GM23248 (cell line): ENCODE results near the gene EMP1. TPM values are rescaled to one million over a fixed set of nuclear protein-coding genes. Genes with fewer than 3 reads are reported as not detected.

Experiments used
- DNase-seq: peaks from one replicate; pipeline ENCODE4 v3.0.0-alpha.2; 2015
- H2AFZ ChIP-seq: fragments of 200-600 bp; sonication (generic); 2 replicates; pipeline ENCODE4 v1.6.1; 2016; ENCODE audit warnings: antibody characterized with exemption
- H3F3A ChIP-seq: fragments of 200-600 bp; sonication (generic); 2 replicates; pipeline ENCODE4 v1.6.1; 2016; ENCODE audit warnings: mild to moderate bottlenecking, antibody characterized with exemption, mixed run types; ENCODE audit not compliant: insufficient read depth
- H3K27ac ChIP-seq: fragments of 200-600 bp; sonication (generic); 2 replicates; pipeline ENCODE4 v1.5.1; 2016; ENCODE audit warnings: mild to moderate bottlenecking
- H3K27me3 ChIP-seq: fragments of 200-600 bp; sonication (generic); replicated peaks from 2 replicates; pipeline ENCODE4 v1.6.1; 2016; ENCODE audit warnings: mild to moderate bottlenecking; ENCODE audit not compliant: insufficient read depth
- H3K36me3 ChIP-seq: fragments of 200-600 bp; sonication (generic); 2 replicates; pipeline ENCODE4 v1.6.1; 2016; ENCODE audit warnings: low read depth, mild to moderate bottlenecking
- H3K4me1 ChIP-seq: fragments of 200-600 bp; sonication (generic); 2 replicates; pipeline ENCODE4 v1.6.1; 2016; ENCODE audit warnings: mild to moderate bottlenecking; ENCODE audit not compliant: insufficient read depth
- H3K4me2 ChIP-seq: fragments of 200-600 bp; sonication (generic); one replicate; pipeline ENCODE4 v1.6.1; 2016; ENCODE audit warnings: mild to moderate bottlenecking; ENCODE audit not compliant: unreplicated experiment
- H3K4me3 ChIP-seq: fragments of 200-600 bp; sonication (generic); 2 replicates; pipeline ENCODE4 v1.5.1; 2016; ENCODE audit warnings: mild to moderate bottlenecking
- H3K79me2 ChIP-seq: fragments of 200-600 bp; sonication (generic); 2 replicates; pipeline ENCODE4 v1.6.1; 2016; ENCODE audit warnings: mild to moderate bottlenecking; ENCODE audit not compliant: insufficient read depth
- H3K9ac ChIP-seq: fragments of 200-600 bp; sonication (generic); 2 replicates; pipeline ENCODE4 v1.6.1; 2016; ENCODE audit warnings: mild to moderate bottlenecking
- H3K9me2 ChIP-seq: fragments of 200-600 bp; sonication (generic); 2 replicates; pipeline ENCODE4 v1.6.1; 2016; ENCODE audit warnings: mixed run types, mild to moderate bottlenecking, moderate library complexity; ENCODE audit not compliant: insufficient read depth
- H3K9me3 ChIP-seq: fragments of 200-600 bp; sonication (generic); one replicate; pipeline ENCODE4 v1.6.1; 2017; ENCODE audit warnings: low read depth
- H4K20me1 ChIP-seq: fragments of 200-600 bp; sonication (generic); 2 replicates; pipeline ENCODE4 v1.6.0; 2016; ENCODE audit not compliant: insufficient read depth
- EZH2 ChIP-seq: fragments of 200-600 bp; sonication (generic); IDR thresholded peaks from 2 replicates; pipeline ENCODE4 v1.6.1; 2018; ENCODE audit warnings: antibody characterized with exemption, mild to moderate bottlenecking; ENCODE audit not compliant: insufficient read depth, poor library complexity, severe bottlenecking
- EZH2phosphoT487 ChIP-seq: fragments of 200-600 bp; sonication (generic); IDR thresholded peaks from 2 replicates; pipeline ENCODE4 v1.6.1; 2018; ENCODE audit warnings: antibody characterized with exemption, moderate library complexity, mild to moderate bottlenecking, low read depth; ENCODE audit not compliant: insufficient read depth
- WGBS, 2 experiments: methylation state at CpG; one replicate each; pipeline ENCODE4 v1.1.6; 2015 to 2017; ENCODE audit warnings: low lambda C conversion rate in 2 of 2, low coverage in 1 of 2; ENCODE audit errors: missing lambda C conversion rate in 2 of 2; 5-methylcytosine and 5-hydroxymethylcytosine counted together
- in situ Hi-C: fragments of 300-500 bp; cut with MboI; formaldehyde crosslinking; loops from 2 replicates; pipeline ENCODE4 v1.15.0; 2020
- polyA plus RNA-seq: library from polyadenylated mRNA; unstranded; fragments of >200 nt; fragmentation: Nextera tagmentation; extraction: Ambion mirVana; gene quantifications from 2 replicates; pipeline ENCODE4 v1.2.1, GENCODE V29; 2016
- total RNA-seq: library from RNA; depleted of rRNA; stranded (reverse); fragments of >200 nt; shearing (Covaris generic); gene quantifications from 2 replicates; pipeline ENCODE4 v1.2.3, GENCODE V29; 2014

EMP1 gene
- total and polyA plus RNA-seq, 2 experiments from 2014 or later = 518 to 631 TPM

DNA sequence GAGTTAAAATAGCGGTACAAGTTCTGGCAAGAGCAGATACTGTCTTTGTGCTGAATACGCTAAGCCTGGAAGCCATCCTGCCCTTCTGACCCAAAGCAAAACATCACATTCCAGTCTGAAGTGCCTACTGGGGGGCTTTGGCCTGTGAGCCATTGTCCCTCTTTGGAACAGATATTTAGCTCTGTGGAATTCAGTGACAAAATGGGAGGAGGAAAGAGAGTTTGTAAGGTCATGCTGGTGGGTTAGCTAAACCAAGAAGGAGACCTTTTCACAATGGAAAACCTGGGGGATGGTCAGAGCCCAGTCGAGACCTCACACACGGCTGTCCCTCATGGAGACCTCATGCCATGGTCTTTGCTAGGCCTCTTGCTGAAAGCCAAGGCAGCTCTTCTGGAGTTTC, 18.5 kb downstream of the EMP1 start:
- Histone ChIP-seq H3K27ac (peak overlapping the region; percentile 88), H4K20me1 (peaks cover 8% of the 10 kb centered on the region; the same call in 1 of the 2 replicates), H3K4me3 (no peak overlapping the region), H3K9me2 (no peaks in the 10 kb centered on the region), H3K9me3 (no peaks in the 10 kb centered on the region), H3K79me2 (peaks cover 61% of the 10 kb centered on the region), H3K4me1 (peaks cover 66% of the 10 kb centered on the region), H3K9ac (peak overlapping the region; percentile 12; the same call in 1 of the 2 replicates), H2AFZ (no peak overlapping the region), H3K4me2 (no peak overlapping the region), H3F3A (peaks cover 98% of the 10 kb centered on the region), H3K27me3 (no peaks in the 10 kb centered on the region), H3K36me3 (peaks cover 83% of the 10 kb centered on the region)
- no peak for DNase-seq
- TF ChIP-seq EZH2 (no peak), EZH2phosphoT487 (no peak)
- in situ Hi-C loops = no loop called here
- WGBS, 2 experiments = 96 to 100% methylated on average over 4 of the region's 4 CpGs

DNA sequence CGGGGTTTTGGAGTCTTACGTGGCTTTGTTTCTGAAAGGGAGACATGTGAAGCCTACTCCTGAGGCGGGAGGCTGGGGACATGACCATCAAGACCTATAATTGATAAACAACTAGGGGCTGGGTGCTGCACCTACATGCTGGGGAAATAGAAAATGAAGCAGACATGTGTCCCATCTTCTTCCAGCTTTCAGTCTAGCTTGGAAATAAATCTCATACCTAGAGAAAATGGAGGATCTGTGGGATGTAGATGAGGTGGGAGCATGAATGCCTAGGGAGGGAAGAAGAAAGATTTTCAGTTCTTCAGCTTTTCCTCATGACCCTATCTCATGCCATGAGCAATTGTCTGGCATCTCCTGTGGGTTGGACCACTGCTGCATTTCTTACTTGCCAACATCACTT, 22.1 kb downstream of the EMP1 start:
- in situ Hi-C loops = no loop called here
- DNase-seq = peak; percentile 43
- H3F3A ChIP-seq = peaks cover 98% of the 10 kb centered on the region
- H3K9me2 ChIP-seq = no peaks in the 10 kb centered on the region
- no peaks in the 10 kb centered on the region for H4K20me1 ChIP-seq
- peaks cover 77% of the 10 kb centered on the region for H3K4me1 ChIP-seq
- H3K9me3 ChIP-seq = no peaks in the 10 kb centered on the region
- no peak overlapping the region for H3K4me2 ChIP-seq
- H3K27ac ChIP-seq = peak overlapping the region; percentile 88
- no peak overlapping the region for H2AFZ ChIP-seq
- no peak overlapping the region for H3K9ac ChIP-seq
- H3K36me3 ChIP-seq = peaks cover 48% of the 10 kb centered on the region
- no peak for TF ChIP-seq EZH2phosphoT487
- 96 to 98% methylated on average over 3 of the region's 3 CpGs for WGBS, 2 experiments
- H3K27me3 ChIP-seq = no peaks in the 10 kb centered on the region
- peaks cover 26% of the 10 kb centered on the region for H3K79me2 ChIP-seq
- H3K4me3 ChIP-seq = no peak overlapping the region

GRCh38 chr12:13219320-13219719, 22.8 kb downstream of the EMP1 start:
- 93 to 97% methylated on average over 3 of the region's 3 CpGs for WGBS, 2 experiments
- H4K20me1 ChIP-seq = no peaks in the 10 kb centered on the region
- H2AFZ ChIP-seq = no peak overlapping the region
- peaks cover 98% of the 10 kb centered on the region for H3F3A ChIP-seq
- H3K27me3 ChIP-seq = no peaks in the 10 kb centered on the region
- peak overlapping the region; percentile 11 for H3K4me2 ChIP-seq
- no peak for TF ChIP-seq EZH2phosphoT487
- TF ChIP-seq EZH2 = no peak
- peaks cover 84% of the 10 kb centered on the region for H3K4me1 ChIP-seq
- H3K27ac ChIP-seq = peak overlapping the region; percentile 88
- H3K9me2 ChIP-seq = no peaks in the 10 kb centered on the region
- no peaks in the 10 kb centered on the region for H3K9me3 ChIP-seq
- in situ Hi-C loops = no loop called here
- H3K9ac ChIP-seq = 0 out of 2 replicates have a peak overlapping the region, but pooled peaks have one; percentile 5
- peaks cover 19% of the 10 kb centered on the region for H3K79me2 ChIP-seq
- peaks cover 41% of the 10 kb centered on the region for H3K36me3 ChIP-seq
- H3K4me3 ChIP-seq = no peak overlapping the region
- peak; percentile 30 for DNase-seq

- Histone ChIP-seq H3F3A (peaks cover 95% of the 10 kb centered on the region), H2AFZ (no peak overlapping the region), H3K36me3 (peaks cover 28% of the 10 kb centered on the region), H4K20me1 (no peaks in the 10 kb centered on the region), H3K4me2 (peak overlapping the region; percentile 2), H3K27me3 (no peaks in the 10 kb centered on the region), H3K9me2 (no peaks in the 10 kb centered on the region), H3K79me2 (peaks cover 6% of the 10 kb centered on the region; the same call in 1 of the 2 replicates), H3K4me3 (no peak overlapping the region), H3K4me1 (peaks cover 92% of the 10 kb centered on the region), H3K9me3 (no peaks in the 10 kb centered on the region), H3K9ac (0 out of 2 replicates have a peak overlapping the region, but pooled peaks have one; percentile 61), H3K27ac (peak overlapping the region; percentile 88)
- in situ Hi-C loops = loop anchor here (10.0 kb wide), 1 partner anchor 306 kb away; no protein-coding TSS in a partner anchor
- peak; percentile 71 for DNase-seq
- TF ChIP-seq EZH2phosphoT487 (no peak), EZH2 (no peak)
- WGBS, 2 experiments = 2 to 3% methylated on average over 3 of the region's 3 CpGs
Measured at GRCh38 chr12:13220838-13221237, 24.3 kb downstream of the EMP1 start.

DNA sequence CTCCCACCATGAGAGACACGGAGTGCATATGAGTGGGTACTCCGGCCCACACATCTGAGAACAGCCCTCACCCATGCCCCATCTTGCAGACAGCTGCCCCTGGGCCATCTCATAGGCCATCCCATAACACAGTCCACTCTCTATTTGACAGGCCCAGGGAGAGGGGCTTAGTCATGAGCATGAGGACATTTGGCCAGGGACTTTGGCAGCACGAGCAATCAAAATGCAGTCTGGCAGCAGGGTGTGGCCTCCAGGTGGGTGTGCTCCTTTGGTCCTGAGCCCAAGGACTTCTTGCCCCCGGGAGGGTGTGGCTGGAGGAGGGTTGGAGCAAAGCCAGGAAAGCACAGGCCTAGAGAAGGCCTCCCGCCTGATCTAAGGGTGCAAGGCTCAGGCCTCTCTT, 25.6 kb downstream of the EMP1 start:
- in situ Hi-C loops = loop anchor here (10.0 kb wide), 1 partner anchor 307 kb away; no protein-coding TSS in a partner anchor
- H3K36me3 ChIP-seq = peaks cover 16% of the 10 kb centered on the region
- peaks cover 80% of the 10 kb centered on the region for H3K4me1 ChIP-seq
- no peaks in the 10 kb centered on the region for H4K20me1 ChIP-seq
- no peaks in the 10 kb centered on the region for H3K79me2 ChIP-seq
- no peaks in the 10 kb centered on the region for H3K9me2 ChIP-seq
- H3K27ac ChIP-seq = peak overlapping the region; percentile 88
- peaks cover 83% of the 10 kb centered on the region for H3F3A ChIP-seq
- no peaks in the 10 kb centered on the region for H3K27me3 ChIP-seq
- H3K4me2 ChIP-seq = peak overlapping the region; percentile 65
- H3K4me3 ChIP-seq = no peak overlapping the region
- H3K9ac ChIP-seq = peak overlapping the region; percentile 61
- DNase-seq = peak; percentile 69
- WGBS, 2 experiments = 47 to 48% methylated on average over 4 to 5 of the region's 5 CpGs
- H3K9me3 ChIP-seq = no peaks in the 10 kb centered on the region
- TF ChIP-seq EZH2phosphoT487 (no peak), EZH2 (no peak)
- H2AFZ ChIP-seq = no peak overlapping the region
